HepG2 (cell line): ENCODE measurements around the gene FGD3.

Source experiments
- ATF7 ChIP-seq, 2 experiments: fragments of 450-650 bp in 1 of 2; sonication (generic) in 1 of 2; formaldehyde crosslinking in 1 of 2; IDR thresholded peaks; 2 replicates each; pipeline versions ENCODE4 v1.4.0 to v1.6.1; 2016 to 2020; ENCODE audit warnings: antibody characterized with exemption in 1 of 2, mild to moderate bottlenecking in 1 of 2, missing genetic modification reagents in 1 of 2
- HCFC1 ChIP-seq: fragments of 150-350 bp; IDR thresholded peaks from 2 replicates; pipeline ENCODE4 v1.6.1; 2014; ENCODE audit warnings: low read depth, low read length
- ISX ChIP-seq: sonication (generic); formaldehyde crosslinking; conservative IDR thresholded peaks from 2 replicates; pipeline ENCODE4 v1.5.0; 2020; ENCODE audit warnings: missing genetic modification reagents
- KDM4B ChIP-seq: sonication (generic); formaldehyde crosslinking; IDR thresholded peaks from 2 replicates; pipeline ENCODE4 v1.4.0; 2020; ENCODE audit warnings: missing genetic modification reagents
- MED13 ChIP-seq: sonication (generic); formaldehyde crosslinking; IDR thresholded peaks from 2 replicates; pipeline ENCODE4 v1.5.0; 2020; ENCODE audit warnings: missing genetic modification reagents
- NBN ChIP-seq: fragments of 450-650 bp; conservative IDR thresholded peaks from 2 replicates; pipeline ENCODE4 v1.6.1; 2017
- SMAD1 ChIP-seq: sonication (generic); formaldehyde crosslinking; IDR thresholded peaks from 2 replicates; pipeline ENCODE4 v1.4.0; 2020; ENCODE audit warnings: missing genetic modification reagents, low read depth, mild to moderate bottlenecking, borderline replicate concordance
- YEATS2 ChIP-seq: sonication (generic); formaldehyde crosslinking; IDR thresholded peaks from 2 replicates; pipeline ENCODE4 v1.4.0; 2020; ENCODE audit warnings: missing genetic modification reagents, borderline replicate concordance
- ZMYM4 ChIP-seq: sonication (generic); formaldehyde crosslinking; IDR thresholded peaks from 2 replicates; pipeline ENCODE4 v1.8.1; 2023; ENCODE audit warnings: mild to moderate bottlenecking, missing genetic modification reagents
- TF ChIP-seq, protein P1 (sequence below): sonication (generic); formaldehyde crosslinking; IDR thresholded peaks from 2 replicates; pipeline ENCODE4 v1.4.0; 2020; ENCODE audit warnings: mild to moderate bottlenecking, missing genetic modification reagents
- TF ChIP-seq, protein P2 (sequence below): sonication (generic); formaldehyde crosslinking; IDR thresholded peaks from 2 replicates; pipeline ENCODE4 v1.5.0; 2020; ENCODE audit warnings: mild to moderate bottlenecking, missing genetic modification reagents, moderate library complexity
- TF ChIP-seq, protein P3 (sequence below): sonication (generic); formaldehyde crosslinking; IDR thresholded peaks from 2 replicates; pipeline ENCODE4 v1.4.0; 2020; ENCODE audit warnings: missing genetic modification reagents
- TF ChIP-seq, protein P4 (sequence below): sonication (generic); formaldehyde crosslinking; IDR thresholded peaks from 2 replicates; pipeline ENCODE4 v1.4.0; 2020; ENCODE audit warnings: mild to moderate bottlenecking, missing genetic modification reagents

DNA sequence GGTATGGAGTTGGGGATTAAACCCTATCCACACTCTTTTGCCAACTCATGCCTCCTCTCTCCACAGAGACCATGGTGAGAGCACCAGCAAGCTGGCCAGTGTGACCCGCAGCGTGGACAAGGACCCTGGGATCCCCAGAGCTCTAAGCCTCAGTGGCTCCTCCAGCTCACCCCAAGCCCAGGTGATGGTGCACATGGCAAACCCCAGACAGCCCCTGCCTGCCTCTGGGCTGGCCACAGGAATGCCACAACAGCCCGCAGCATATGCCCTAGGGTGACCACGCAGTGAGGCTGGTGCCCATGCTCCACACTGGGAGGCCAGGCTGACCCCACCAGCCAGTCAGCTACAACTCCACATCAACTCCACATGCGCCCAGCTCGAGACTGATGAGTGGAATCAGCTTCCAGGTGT, 137.2 kb downstream of the FGD3 start:
- TF ChIP-seq, protein P1, sequence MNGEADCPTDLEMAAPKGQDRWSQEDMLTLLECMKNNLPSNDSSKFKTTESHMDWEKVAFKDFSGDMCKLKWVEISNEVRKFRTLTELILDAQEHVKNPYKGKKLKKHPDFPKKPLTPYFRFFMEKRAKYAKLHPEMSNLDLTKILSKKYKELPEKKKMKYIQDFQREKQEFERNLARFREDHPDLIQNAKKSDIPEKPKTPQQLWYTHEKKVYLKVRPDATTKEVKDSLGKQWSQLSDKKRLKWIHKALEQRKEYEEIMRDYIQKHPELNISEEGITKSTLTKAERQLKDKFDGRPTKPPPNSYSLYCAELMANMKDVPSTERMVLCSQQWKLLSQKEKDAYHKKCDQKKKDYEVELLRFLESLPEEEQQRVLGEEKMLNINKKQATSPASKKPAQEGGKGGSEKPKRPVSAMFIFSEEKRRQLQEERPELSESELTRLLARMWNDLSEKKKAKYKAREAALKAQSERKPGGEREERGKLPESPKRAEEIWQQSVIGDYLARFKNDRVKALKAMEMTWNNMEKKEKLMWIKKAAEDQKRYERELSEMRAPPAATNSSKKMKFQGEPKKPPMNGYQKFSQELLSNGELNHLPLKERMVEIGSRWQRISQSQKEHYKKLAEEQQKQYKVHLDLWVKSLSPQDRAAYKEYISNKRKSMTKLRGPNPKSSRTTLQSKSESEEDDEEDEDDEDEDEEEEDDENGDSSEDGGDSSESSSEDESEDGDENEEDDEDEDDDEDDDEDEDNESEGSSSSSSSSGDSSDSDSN (CRISPR knock-in tag), result no peak
- TF ChIP-seq SMAD1, result no peak
- TF ChIP-seq ATF7 (IDR thresholded peaks at IDR 0.05), result no peak
- TF ChIP-seq ATF7 (CRISPR knock-in tag; IDR thresholded peaks at IDR 0.05), result no peak
- TF ChIP-seq, protein P2, sequence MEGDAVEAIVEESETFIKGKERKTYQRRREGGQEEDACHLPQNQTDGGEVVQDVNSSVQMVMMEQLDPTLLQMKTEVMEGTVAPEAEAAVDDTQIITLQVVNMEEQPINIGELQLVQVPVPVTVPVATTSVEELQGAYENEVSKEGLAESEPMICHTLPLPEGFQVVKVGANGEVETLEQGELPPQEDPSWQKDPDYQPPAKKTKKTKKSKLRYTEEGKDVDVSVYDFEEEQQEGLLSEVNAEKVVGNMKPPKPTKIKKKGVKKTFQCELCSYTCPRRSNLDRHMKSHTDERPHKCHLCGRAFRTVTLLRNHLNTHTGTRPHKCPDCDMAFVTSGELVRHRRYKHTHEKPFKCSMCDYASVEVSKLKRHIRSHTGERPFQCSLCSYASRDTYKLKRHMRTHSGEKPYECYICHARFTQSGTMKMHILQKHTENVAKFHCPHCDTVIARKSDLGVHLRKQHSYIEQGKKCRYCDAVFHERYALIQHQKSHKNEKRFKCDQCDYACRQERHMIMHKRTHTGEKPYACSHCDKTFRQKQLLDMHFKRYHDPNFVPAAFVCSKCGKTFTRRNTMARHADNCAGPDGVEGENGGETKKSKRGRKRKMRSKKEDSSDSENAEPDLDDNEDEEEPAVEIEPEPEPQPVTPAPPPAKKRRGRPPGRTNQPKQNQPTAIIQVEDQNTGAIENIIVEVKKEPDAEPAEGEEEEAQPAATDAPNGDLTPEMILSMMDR, result no peak
- TF ChIP-seq, protein P3, sequence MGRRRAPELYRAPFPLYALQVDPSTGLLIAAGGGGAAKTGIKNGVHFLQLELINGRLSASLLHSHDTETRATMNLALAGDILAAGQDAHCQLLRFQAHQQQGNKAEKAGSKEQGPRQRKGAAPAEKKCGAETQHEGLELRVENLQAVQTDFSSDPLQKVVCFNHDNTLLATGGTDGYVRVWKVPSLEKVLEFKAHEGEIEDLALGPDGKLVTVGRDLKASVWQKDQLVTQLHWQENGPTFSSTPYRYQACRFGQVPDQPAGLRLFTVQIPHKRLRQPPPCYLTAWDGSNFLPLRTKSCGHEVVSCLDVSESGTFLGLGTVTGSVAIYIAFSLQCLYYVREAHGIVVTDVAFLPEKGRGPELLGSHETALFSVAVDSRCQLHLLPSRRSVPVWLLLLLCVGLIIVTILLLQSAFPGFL (CRISPR knock-in tag), result no peak
- TF ChIP-seq, protein P4, sequence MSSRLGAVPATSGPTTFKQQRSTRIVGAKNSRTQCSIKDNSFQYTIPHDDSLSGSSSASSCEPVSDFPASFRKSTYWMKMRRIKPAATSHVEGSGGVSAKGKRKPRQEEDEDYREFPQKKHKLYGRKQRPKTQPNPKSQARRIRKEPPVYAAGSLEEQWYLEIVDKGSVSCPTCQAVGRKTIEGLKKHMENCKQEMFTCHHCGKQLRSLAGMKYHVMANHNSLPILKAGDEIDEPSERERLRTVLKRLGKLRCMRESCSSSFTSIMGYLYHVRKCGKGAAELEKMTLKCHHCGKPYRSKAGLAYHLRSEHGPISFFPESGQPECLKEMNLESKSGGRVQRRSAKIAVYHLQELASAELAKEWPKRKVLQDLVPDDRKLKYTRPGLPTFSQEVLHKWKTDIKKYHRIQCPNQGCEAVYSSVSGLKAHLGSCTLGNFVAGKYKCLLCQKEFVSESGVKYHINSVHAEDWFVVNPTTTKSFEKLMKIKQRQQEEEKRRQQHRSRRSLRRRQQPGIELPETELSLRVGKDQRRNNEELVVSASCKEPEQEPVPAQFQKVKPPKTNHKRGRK (CRISPR knock-in tag), result no peak
- no peak for TF ChIP-seq ISX (CRISPR knock-in tag)
- TF ChIP-seq YEATS2 (CRISPR knock-in tag), result no peak
- no peak for TF ChIP-seq HCFC1
- TF ChIP-seq MED13 (CRISPR knock-in tag), result no peak
- TF ChIP-seq ZMYM4 (CRISPR knock-in tag), result no peak
- no peak for TF ChIP-seq NBN
- no peak for TF ChIP-seq KDM4B
